Left ventricle myocardium inferior (tissue), 1 donor: ENCODE results near the gene CCSER1. TPM values are rescaled to one million over a fixed set of nuclear protein-coding genes. Genes with fewer than 3 reads are reported as not detected.

Experiments
- DNase-seq: peaks from one replicate; pipeline ENCODE4 v3.0.0-alpha.2; 2020
- H3K27ac ChIP-seq: fragments of 200-600 bp; replicated peaks from 2 replicates; pipeline ENCODE4 v1.8.0; 2021
- H3K27me3 ChIP-seq: fragments of 200-600 bp; 2 replicates; pipeline ENCODE4 v1.8.0; 2021; ENCODE audit warnings: low read depth
- H3K36me3 ChIP-seq: fragments of 200-600 bp; 2 replicates; pipeline ENCODE4 v1.8.0; 2021
- H3K4me1 ChIP-seq: fragments of 200-600 bp; 2 replicates; pipeline ENCODE4 v1.8.0; 2021
- H3K4me3 ChIP-seq: fragments of 200-600 bp; 2 replicates; pipeline ENCODE4 v1.8.0; 2021; ENCODE audit warnings: mild to moderate bottlenecking, moderate library complexity
- H3K9me3 ChIP-seq: fragments of 200-600 bp; replicated peaks from 2 replicates; pipeline ENCODE4 v1.8.0; 2021
- intact Hi-C: fragments of 100-400 bp; cut with micrococcal nuclease; formaldehyde crosslinking; loops from one replicate; pipeline ENCODE4 v1.11.0; 2022
- total RNA-seq: library from RNA; stranded (reverse); fragmentation: NEBNext Ultra II Directional; extraction: Animal tissue kit (Norgen Biotek cat#: 25700); gene quantifications from one replicate; pipeline ENCODE4 v1.2.1, GENCODE V29; 2021
- TF ChIP-seq, protein P1 (sequence below): fragments of 200-600 bp; IDR thresholded peaks from 2 replicates; pipeline ENCODE4 v1.8.0; 2021; ENCODE audit warnings: antibody characterized with exemption, mild to moderate bottlenecking, borderline replicate concordance
- donor health status: DM: no; HTN: yes; CAD: no; lungs with severe emphysema.

The CCSER1 gene
- total RNA-seq, 1 donor from 2014 or later: 13.2 TPM

DNA sequence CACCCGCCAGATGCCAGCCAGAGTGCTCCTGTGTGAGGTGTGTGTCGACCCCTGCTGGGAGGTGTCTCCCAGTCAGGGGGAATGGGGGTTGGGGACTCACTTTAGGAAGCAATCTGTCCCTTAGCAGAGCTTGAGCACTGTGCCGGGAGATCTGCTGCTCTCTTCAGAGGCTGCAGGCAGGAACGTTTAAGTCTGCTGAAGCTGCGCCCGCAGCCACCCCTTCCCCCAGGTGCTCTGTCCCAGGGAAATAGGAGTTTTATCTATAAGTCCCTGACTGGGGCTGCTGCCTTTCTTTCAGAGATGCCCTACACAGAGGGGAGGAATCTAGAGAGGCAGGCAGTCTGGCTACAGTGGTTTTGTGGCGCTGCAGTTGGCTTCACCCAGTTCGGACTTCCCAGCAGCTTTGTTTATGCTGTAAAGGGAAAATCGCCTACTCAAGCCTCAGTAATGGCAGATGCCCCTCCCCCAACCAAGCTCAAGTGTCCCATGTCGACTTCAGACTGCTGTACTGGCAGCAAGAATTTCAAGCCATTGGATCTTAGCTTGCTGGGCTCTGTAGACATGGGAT lies 80.8 kb downstream of the CCSER1 start:
- no peak for DNase-seq
- TF ChIP-seq, protein P1, sequence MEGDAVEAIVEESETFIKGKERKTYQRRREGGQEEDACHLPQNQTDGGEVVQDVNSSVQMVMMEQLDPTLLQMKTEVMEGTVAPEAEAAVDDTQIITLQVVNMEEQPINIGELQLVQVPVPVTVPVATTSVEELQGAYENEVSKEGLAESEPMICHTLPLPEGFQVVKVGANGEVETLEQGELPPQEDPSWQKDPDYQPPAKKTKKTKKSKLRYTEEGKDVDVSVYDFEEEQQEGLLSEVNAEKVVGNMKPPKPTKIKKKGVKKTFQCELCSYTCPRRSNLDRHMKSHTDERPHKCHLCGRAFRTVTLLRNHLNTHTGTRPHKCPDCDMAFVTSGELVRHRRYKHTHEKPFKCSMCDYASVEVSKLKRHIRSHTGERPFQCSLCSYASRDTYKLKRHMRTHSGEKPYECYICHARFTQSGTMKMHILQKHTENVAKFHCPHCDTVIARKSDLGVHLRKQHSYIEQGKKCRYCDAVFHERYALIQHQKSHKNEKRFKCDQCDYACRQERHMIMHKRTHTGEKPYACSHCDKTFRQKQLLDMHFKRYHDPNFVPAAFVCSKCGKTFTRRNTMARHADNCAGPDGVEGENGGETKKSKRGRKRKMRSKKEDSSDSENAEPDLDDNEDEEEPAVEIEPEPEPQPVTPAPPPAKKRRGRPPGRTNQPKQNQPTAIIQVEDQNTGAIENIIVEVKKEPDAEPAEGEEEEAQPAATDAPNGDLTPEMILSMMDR: no peak
- Histone ChIP-seq H3K4me1 (no peaks in the 10 kb centered on the region), H3K36me3 (no peaks in the 10 kb centered on the region), H3K27ac (no peak overlapping the region), H3K27me3 (no peaks in the 10 kb centered on the region), H3K4me3 (no peak overlapping the region), H3K9me3 (peaks cover 13% of the 10 kb centered on the region)
- intact Hi-C loops: no loop called here

DNA sequence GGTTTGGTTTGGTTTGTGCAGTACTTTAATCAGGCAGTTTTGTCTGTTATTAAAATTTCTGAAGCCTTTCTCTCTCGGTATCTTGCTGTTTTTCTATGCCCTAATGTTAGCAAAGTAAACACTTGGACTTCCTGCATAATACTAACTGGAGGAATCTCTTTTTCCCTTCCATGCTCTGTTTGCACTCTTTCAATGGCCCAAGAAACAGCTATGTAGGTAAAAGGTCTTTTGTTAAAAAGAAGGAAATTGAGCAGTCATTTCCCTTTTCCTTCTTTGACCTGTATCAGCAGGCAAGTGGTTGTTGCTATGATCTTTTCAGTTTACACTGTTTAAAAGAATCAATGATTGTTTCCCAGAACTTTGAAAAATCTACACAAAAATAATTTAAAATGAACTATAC lies 82.7 kb downstream of the CCSER1 start:
- TF ChIP-seq, protein P1: no peak
- H3K36me3 ChIP-seq: no peaks in the 10 kb centered on the region
- peaks cover 8% of the 10 kb centered on the region for H3K9me3 ChIP-seq
- H3K4me1 ChIP-seq: no peaks in the 10 kb centered on the region
- no peak for DNase-seq
- no peak overlapping the region for H3K27ac ChIP-seq
- no peaks in the 10 kb centered on the region for H3K27me3 ChIP-seq
- H3K4me3 ChIP-seq: no peak overlapping the region
- intact Hi-C loops: no loop called here

DNA sequence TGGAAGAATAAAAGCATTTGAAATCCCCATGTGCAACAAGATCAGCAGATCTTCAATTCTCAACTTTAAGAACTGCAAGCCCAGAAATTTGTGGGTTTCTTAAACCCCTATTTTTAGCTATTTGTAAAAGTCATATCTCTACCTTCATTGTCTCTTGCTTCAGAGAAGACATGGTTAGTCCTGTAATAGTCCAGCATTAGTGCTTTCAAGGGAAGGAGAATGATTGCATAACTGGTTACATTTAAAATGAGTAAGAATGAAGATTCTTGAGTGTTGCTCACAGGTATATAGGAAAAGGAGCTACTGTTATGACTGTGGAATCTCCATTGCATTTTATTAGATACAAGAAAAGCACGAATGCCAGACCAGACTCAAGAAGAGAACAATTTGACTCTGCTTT lies 84.0 kb downstream of the CCSER1 start:
- Histone ChIP-seq H3K4me3 (no peak overlapping the region), H3K27me3 (no peaks in the 10 kb centered on the region), H3K4me1 (no peaks in the 10 kb centered on the region), H3K27ac (no peak overlapping the region), H3K9me3 (peaks cover 2% of the 10 kb centered on the region), H3K36me3 (no peaks in the 10 kb centered on the region)
- intact Hi-C loops: no loop called here
- no peak for DNase-seq
- TF ChIP-seq, protein P1: no peak

DNA sequence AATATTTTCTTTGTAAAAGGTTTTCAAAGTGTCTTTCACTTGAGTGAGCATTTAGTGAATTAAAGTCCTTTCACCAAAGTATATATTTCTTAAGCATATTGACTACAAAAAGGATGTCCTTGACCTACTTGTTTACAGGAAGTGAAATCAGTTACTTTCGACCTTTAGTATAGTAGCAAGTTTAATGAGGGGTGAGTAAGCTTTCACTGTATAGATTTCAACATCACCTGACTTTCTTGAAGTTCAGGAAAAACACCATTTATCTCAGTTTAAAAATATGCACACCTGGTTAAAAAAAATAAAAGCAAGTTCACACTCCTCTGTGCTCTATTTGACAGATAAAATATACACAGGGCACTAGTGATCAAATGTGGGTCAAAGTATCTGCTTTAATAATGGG lies 88.1 kb downstream of the CCSER1 start:
- no peak for DNase-seq
- intact Hi-C loops: no loop called here
- H3K36me3 ChIP-seq: no peaks in the 10 kb centered on the region
- no peaks in the 10 kb centered on the region for H3K4me1 ChIP-seq
- TF ChIP-seq, protein P1: no peak
- H3K27me3 ChIP-seq: no peaks in the 10 kb centered on the region
- no peak overlapping the region for H3K27ac ChIP-seq
- H3K4me3 ChIP-seq: no peak overlapping the region
- H3K9me3 ChIP-seq: no peaks in the 10 kb centered on the region

DNA sequence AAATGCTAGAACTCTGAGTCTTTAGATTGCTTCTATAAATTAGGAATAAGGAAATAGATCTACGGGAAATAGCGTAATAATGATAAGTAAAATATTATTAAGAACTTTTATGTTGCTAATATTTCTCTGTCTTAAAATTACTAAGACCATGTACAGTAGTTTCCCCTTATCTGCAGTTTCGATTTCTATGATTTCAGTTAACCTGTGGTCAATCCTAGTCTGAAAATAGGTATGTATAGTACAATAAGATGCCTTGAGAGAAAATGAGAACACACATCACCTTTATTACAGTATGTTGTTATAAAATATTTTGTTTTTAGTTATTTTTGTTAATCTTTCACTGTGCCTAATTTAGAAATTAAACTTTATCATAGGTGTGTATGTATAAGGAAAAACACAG lies 92.6 kb downstream of the CCSER1 start:
- no peaks in the 10 kb centered on the region for H3K9me3 ChIP-seq

More for the DNA sequence above, 92.6 kb downstream of the CCSER1 start:
- no peaks in the 10 kb centered on the region for H3K4me1 ChIP-seq
- TF ChIP-seq, protein P1: no peak
- intact Hi-C loops: no loop called here
- no peak for DNase-seq
- no peaks in the 10 kb centered on the region for H3K36me3 ChIP-seq
- H3K27me3 ChIP-seq: no peaks in the 10 kb centered on the region
- H3K27ac ChIP-seq: no peak overlapping the region
- no peak overlapping the region for H3K4me3 ChIP-seq
